Immature natural killer cell (primary cell): ENCODE measurements around the gene FBXO47. TPM values are rescaled to one million over a fixed set of nuclear protein-coding genes. Genes with fewer than 3 reads are reported as not detected.

Experiments
- DNase-seq, 3 donors: peaks; one replicate each; pipeline ENCODE4 v3.0.0; 2022; ENCODE audit warnings: mixed read lengths in 1 of 3
- H3K27ac Mint-ChIP-seq, 6 donors: one replicate each; pipeline ENCODE4 v1.8.0; 2020; ENCODE audit warnings: mixed read lengths in 6 of 6, mild to moderate bottlenecking in 5 of 6, inconsistent platforms in 4 of 6, moderate library complexity in 3 of 6
- H3K27me3 Mint-ChIP-seq, 3 donors: one replicate each; pipeline ENCODE4 v1.8.0; 2020 to 2021; ENCODE audit warnings: low read depth in 3 of 3, mild to moderate bottlenecking in 3 of 3, mixed read lengths in 3 of 3, moderate library complexity in 3 of 3, inconsistent platforms in 1 of 3
- H3K36me3 Mint-ChIP-seq, 3 donors: one replicate each; pipeline ENCODE4 v1.8.0; 2020; ENCODE audit warnings: mixed read lengths in 3 of 3, inconsistent platforms in 2 of 3, mild to moderate bottlenecking in 2 of 3
- H3K4me1 Mint-ChIP-seq, 2 donors: one replicate each; pipeline ENCODE4 v1.8.0; 2020; ENCODE audit warnings: inconsistent platforms in 2 of 2, mild to moderate bottlenecking in 2 of 2, mixed read lengths in 2 of 2, moderate library complexity in 1 of 2
- H3K4me3 Mint-ChIP-seq, 5 donors: one replicate each; pipeline ENCODE4 v1.8.0; 2020; ENCODE audit warnings: mild to moderate bottlenecking in 5 of 5, mixed read lengths in 5 of 5, inconsistent platforms in 3 of 5, moderate library complexity in 3 of 5
- H3K9me3 Mint-ChIP-seq, 6 donors: one replicate each; pipeline ENCODE4 v1.8.0; 2020; ENCODE audit warnings: mild to moderate bottlenecking in 6 of 6, mixed read lengths in 6 of 6, inconsistent platforms in 4 of 6, moderate library complexity in 3 of 6
- polyA plus RNA-seq, 3 donors: library from polyadenylated mRNA; unstranded; fragments of 300-500 nt; fragmentation: Illumina TruSeq; gene quantifications; one replicate each; pipeline ENCODE4 v1.2.3, GENCODE V29; 2021

Gene FBXO47
- polyA plus RNA-seq, 3 donors from 2014 or later = not detected

- H3K9me3 Mint-ChIP-seq = peaks cover 0 to 4% (median 0%) of the 10 kb centered on the region in 6 donors
- H3K4me1 Mint-ChIP-seq = peaks cover 94 to 98% of the 10 kb centered on the region in 2 donors
- peaks cover 12 to 40% (median 20%) of the 10 kb centered on the region in 3 donors for H3K27me3 Mint-ChIP-seq
- no peak for DNase-seq
- H3K36me3 Mint-ChIP-seq = peaks cover 16 to 33% (median 20%) of the 10 kb centered on the region in 3 donors
- H3K4me3 Mint-ChIP-seq = peak overlapping the region; percentile 57 to 78 (median 72)
- peak overlapping the region; percentile 87 to 98 (median 92) for H3K27ac Mint-ChIP-seq
Measured at GRCh38 chr17:38886643-38887010, 80.6 kb downstream of the FBXO47 start.

Other genes with a start within 250 kb of the FBXO47 start
- gene CISD3, start 237.1 kb downstream of the FBXO47 start, polyA plus RNA-seq = 100 to 1,000 TPM; 143 to 197 (median 160) TPM
- gene PCGF2, start 219.1 kb downstream of the FBXO47 start, polyA plus RNA-seq = not detected
- 100 to 1,000 TPM; 509 to 821 (median 662) TPM for gene PSMB3, start 214.7 kb downstream of the FBXO47 start, polyA plus RNA-seq
- 10 to 100 TPM in 2 of 3 donors, 1 to 10 TPM in 1; 6.2 to 15.4 (median 12.5) TPM for gene PIP4K2B, start 167.8 kb downstream of the FBXO47 start, polyA plus RNA-seq
- 10 to 100 TPM in 1 of 3 donors, 1 to 10 TPM in 2; 4.3 to 11.1 (median 5.2) TPM for gene CWC25, start 142.1 kb downstream of the FBXO47 start, polyA plus RNA-seq
- 100 to 1,000 TPM; 285 to 713 (median 532) TPM for gene RPL23, start 113.7 kb downstream of the FBXO47 start, polyA plus RNA-seq
- 100 to 1,000 TPM in 1 of 3 donors, 10 to 100 TPM in 2; 94.3 to 171 (median 96.5) TPM for gene LASP1, start 97.3 kb downstream of the FBXO47 start, polyA plus RNA-seq
- 1 to 10 TPM; 2.8 to 9.7 (median 6.8) TPM for gene PLXDC1, start 184.2 kb upstream of the FBXO47 start, polyA plus RNA-seq
- gene ARL5C, start 198.8 kb upstream of the FBXO47 start, polyA plus RNA-seq = not detected
- gene CACNB1, start 230.3 kb upstream of the FBXO47 start, polyA plus RNA-seq = 1 to 10 TPM in 1 of 3 donors, under 1 TPM in 1, not detected in 1; 0.48 to 5.0 TPM
- 1,000 to 10,000 TPM; 1,129 to 1,798 (median 1,451) TPM for gene RPL19, start 232.9 kb upstream of the FBXO47 start, polyA plus RNA-seq